ENCODE measurements around the gene CFTR.
A peak's percentile ranks its signal among the peaks of the same experiment; 100 is the strongest.

The CFTR gene

DNA sequence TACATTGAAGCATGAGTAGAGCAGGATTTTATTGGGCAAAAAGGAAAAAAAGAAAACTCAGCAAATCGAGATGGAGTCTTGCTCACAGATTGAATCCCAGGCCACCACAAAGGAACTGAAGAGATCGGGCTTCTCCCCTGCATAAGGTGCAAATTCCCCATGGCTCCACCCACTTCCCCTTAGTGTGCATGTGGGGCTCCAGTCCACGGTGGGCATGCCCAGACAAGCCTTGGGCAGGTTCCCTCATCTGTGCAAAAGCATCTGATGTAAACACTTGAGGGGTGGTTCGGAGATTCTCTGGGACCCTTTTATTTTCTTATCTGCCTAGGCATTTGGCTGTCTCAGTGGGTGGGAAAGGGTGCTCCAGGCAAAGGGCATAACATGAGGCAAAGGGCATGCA, 150.7 kb downstream of the CFTR start:
- H3K36me3 ChIP-seq (ENCODE audit: control insufficient read depth in 2 of 2, insufficient read depth in 1 of 2, low read length in 2 of 2) = no peaks in the 10 kb centered on the region
- ChIA-PET POLR2A (no interaction called here), CTCF (no interaction called here)
- H3K27ac ChIP-seq (ENCODE audit: extremely low read depth, low read depth, low read length) = no peak overlapping the region; the same call in 1 of the 2 replicates
- no peak for TF ChIP-seq KLF10 (tag by site-specific recombination; IDR thresholded peaks at IDR 0.05)
- TF ChIP-seq ZNF394 (tag by site-specific recombination; IDR thresholded peaks at IDR 0.05; ENCODE audit: borderline replicate concordance) = 0 out of 2 replicates have a peak, but pooled peaks have one; percentile 26
- H3K9me3 ChIP-seq (ENCODE audit: control insufficient read depth, insufficient read depth, low read depth, low read length) = no peaks in the 10 kb centered on the region
- H3K4me3 ChIP-seq (ENCODE audit: low read depth, low read length) = no peak overlapping the region
- no peaks in the 10 kb centered on the region for H3K4me1 ChIP-seq (ENCODE audit: control insufficient read depth, insufficient read depth, low read length)

DNA sequence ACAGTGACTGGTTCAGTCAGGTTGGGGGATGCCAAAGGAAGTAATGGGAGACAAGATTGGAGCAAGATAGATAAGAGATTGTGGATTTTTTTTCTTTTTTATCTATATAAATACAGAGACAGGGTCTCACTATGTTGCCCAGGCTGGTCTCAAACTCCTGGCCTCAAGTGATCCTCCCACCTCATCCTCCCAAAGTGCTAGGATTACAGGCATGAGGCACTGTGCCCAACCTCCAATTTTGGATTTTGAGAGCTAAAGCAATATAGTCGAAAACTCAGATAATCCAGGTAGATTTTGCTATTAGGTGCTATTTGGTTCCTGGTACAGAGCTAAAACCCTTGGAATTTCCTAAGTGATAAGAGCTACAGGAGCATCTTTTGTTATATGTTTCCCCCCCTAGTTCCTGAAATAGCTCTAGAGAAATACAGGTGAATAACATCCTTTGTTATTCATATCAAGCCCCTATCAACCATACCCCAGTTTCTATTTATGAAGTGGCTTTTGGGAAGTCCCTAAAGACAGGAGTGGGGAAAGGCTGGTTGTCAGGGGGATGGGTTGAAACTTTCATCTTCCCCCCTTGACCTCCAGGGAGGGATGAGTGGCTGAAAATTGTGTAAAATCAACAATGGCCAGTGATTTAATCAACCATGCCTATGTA, 151.2 kb downstream of the CFTR start:
- H3K27ac ChIP-seq (ENCODE audit: extremely low read depth, low read depth, low read length) = no peak overlapping the region

DNA sequence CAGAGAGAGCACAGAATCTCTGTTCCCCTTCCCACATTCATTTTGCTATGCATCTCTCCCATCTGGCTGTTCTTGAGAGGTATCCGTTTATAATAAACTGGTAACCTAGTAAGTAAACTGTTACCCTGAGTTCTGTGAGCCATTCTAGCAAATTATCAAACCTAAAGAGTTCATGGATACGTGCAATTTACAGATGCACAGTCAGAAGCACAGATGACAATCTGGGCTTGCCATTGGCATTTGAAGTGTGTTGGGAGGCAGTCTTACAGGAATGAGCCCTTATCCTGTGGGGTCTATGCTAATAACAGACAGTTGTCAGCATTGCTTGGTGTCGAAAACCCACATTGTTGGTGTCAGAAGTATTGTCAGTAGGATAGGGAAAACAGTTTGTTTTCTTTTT, 151.8 kb downstream of the CFTR start:
- Histone ChIP-seq H3K36me3 (ENCODE audit: control insufficient read depth in 2 of 2, insufficient read depth in 1 of 2, low read length in 2 of 2) (no peaks in the 10 kb centered on the region), H3K4me3 (ENCODE audit: low read depth, low read length) (no peak overlapping the region), H3K9me3 (ENCODE audit: control insufficient read depth, insufficient read depth, low read depth, low read length) (no peaks in the 10 kb centered on the region), H3K4me1 (ENCODE audit: control insufficient read depth, insufficient read depth, low read length) (no peaks in the 10 kb centered on the region), H3K27ac (ENCODE audit: extremely low read depth, low read depth, low read length) (no peak overlapping the region)
- CTCF ChIA-PET = no interaction called here
- POLR2A ChIA-PET = no interaction called here
- no peak for TF ChIP-seq PATZ1 (tag by site-specific recombination; IDR thresholded peaks at IDR 0.05)
- TF ChIP-seq ZNF311 (tag by site-specific recombination; IDR thresholded peaks at IDR 0.05; ENCODE audit: borderline replicate concordance) = no peak
- TF ChIP-seq, protein P1, sequence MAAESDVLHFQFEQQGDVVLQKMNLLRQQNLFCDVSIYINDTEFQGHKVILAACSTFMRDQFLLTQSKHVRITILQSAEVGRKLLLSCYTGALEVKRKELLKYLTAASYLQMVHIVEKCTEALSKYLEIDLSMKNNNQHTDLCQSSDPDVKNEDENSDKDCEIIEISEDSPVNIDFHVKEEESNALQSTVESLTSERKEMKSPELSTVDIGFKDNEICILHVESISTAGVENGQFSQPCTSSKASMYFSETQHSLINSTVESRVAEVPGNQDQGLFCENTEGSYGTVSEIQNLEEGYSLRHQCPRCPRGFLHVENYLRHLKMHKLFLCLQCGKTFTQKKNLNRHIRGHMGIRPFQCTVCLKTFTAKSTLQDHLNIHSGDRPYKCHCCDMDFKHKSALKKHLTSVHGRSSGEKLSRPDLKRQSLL (tag by site-specific recombination; IDR thresholded peaks at IDR 0.05) = no peak
- TF ChIP-seq ZNF561 (tag by site-specific recombination; IDR thresholded peaks at IDR 0.05; ENCODE audit: borderline replicate concordance) = no peak
- TF ChIP-seq, protein P2, sequence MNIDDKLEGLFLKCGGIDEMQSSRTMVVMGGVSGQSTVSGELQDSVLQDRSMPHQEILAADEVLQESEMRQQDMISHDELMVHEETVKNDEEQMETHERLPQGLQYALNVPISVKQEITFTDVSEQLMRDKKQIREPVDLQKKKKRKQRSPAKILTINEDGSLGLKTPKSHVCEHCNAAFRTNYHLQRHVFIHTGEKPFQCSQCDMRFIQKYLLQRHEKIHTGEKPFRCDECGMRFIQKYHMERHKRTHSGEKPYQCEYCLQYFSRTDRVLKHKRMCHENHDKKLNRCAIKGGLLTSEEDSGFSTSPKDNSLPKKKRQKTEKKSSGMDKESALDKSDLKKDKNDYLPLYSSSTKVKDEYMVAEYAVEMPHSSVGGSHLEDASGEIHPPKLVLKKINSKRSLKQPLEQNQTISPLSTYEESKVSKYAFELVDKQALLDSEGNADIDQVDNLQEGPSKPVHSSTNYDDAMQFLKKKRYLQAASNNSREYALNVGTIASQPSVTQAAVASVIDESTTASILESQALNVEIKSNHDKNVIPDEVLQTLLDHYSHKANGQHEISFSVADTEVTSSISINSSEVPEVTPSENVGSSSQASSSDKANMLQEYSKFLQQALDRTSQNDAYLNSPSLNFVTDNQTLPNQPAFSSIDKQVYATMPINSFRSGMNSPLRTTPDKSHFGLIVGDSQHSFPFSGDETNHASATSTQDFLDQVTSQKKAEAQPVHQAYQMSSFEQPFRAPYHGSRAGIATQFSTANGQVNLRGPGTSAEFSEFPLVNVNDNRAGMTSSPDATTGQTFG (tag by site-specific recombination; IDR thresholded peaks at IDR 0.05; ENCODE audit: borderline replicate concordance) = no peak
- TF ChIP-seq, protein P3, sequence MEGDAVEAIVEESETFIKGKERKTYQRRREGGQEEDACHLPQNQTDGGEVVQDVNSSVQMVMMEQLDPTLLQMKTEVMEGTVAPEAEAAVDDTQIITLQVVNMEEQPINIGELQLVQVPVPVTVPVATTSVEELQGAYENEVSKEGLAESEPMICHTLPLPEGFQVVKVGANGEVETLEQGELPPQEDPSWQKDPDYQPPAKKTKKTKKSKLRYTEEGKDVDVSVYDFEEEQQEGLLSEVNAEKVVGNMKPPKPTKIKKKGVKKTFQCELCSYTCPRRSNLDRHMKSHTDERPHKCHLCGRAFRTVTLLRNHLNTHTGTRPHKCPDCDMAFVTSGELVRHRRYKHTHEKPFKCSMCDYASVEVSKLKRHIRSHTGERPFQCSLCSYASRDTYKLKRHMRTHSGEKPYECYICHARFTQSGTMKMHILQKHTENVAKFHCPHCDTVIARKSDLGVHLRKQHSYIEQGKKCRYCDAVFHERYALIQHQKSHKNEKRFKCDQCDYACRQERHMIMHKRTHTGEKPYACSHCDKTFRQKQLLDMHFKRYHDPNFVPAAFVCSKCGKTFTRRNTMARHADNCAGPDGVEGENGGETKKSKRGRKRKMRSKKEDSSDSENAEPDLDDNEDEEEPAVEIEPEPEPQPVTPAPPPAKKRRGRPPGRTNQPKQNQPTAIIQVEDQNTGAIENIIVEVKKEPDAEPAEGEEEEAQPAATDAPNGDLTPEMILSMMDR (tag by site-specific recombination; IDR thresholded peaks at IDR 0.05) = no peak
- TF ChIP-seq ZNF350 (tag by site-specific recombination; IDR thresholded peaks at IDR 0.05) = no peak
- TF ChIP-seq ZBTB10 (tag by site-specific recombination; IDR thresholded peaks at IDR 0.05) = no peak
- TF ChIP-seq, protein P4, sequence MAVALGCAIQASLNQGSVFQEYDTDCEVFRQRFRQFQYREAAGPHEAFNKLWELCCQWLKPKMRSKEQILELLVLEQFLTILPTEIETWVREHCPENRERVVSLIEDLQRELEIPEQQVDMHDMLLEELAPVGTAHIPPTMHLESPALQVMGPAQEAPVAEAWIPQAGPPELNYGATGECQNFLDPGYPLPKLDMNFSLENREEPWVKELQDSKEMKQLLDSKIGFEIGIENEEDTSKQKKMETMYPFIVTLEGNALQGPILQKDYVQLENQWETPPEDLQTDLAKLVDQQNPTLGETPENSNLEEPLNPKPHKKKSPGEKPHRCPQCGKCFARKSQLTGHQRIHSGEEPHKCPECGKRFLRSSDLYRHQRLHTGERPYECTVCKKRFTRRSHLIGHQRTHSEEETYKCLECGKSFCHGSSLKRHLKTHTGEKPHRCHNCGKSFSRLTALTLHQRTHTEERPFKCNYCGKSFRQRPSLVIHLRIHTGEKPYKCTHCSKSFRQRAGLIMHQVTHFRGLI (tag by site-specific recombination; IDR thresholded peaks at IDR 0.05) = no peak
- no peak for TF ChIP-seq TCF7L2 (IDR thresholded peaks at IDR 0.05; ENCODE audit: borderline replicate concordance, low read depth, low read length)
- no peak for TF ChIP-seq BCL11A (tag by site-specific recombination; IDR thresholded peaks at IDR 0.05; ENCODE audit: low read depth)
- no peak for TF ChIP-seq FEZF1 (tag by site-specific recombination; IDR thresholded peaks at IDR 0.05)
- TF ChIP-seq, protein P5, sequence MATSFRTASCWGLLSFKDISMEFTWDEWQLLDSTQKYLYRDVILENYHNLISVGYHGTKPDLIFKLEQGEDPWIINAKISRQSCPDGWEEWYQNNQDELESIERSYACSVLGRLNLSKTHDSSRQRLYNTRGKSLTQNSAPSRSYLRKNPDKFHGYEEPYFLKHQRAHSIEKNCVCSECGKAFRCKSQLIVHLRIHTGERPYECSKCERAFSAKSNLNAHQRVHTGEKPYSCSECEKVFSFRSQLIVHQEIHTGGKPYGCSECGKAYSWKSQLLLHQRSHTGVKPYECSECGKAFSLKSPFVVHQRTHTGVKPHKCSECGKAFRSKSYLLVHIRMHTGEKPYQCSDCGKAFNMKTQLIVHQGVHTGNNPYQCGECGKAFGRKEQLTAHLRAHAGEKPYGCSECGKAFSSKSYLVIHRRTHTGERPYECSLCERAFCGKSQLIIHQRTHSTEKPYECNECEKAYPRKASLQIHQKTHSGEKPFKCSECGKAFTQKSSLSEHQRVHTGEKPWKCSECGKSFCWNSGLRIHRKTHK (tag by site-specific recombination; IDR thresholded peaks at IDR 0.05) = no peak

More for the DNA sequence above, 151.2 kb downstream of the CFTR start:
- Histone ChIP-seq H3K4me1 (ENCODE audit: control insufficient read depth, insufficient read depth, low read length) (no peaks in the 10 kb centered on the region), H3K36me3 (ENCODE audit: control insufficient read depth in 2 of 2, insufficient read depth in 1 of 2, low read length in 2 of 2) (no peaks in the 10 kb centered on the region), H3K9me3 (ENCODE audit: control insufficient read depth, insufficient read depth, low read depth, low read length) (no peaks in the 10 kb centered on the region), H3K4me3 (ENCODE audit: low read depth, low read length) (no peak overlapping the region)
- POLR2A ChIA-PET = no interaction called here
- CTCF ChIA-PET = no interaction called here
- TF ChIP-seq ZNF121 (tag by site-specific recombination; IDR thresholded peaks at IDR 0.05) (0 out of 2 replicates have a peak, but pooled peaks have one; percentile 16), ZNF10 (tag by site-specific recombination; IDR thresholded peaks at IDR 0.05) (no peak)
